C4-2B (cell line): ENCODE results near the gene KIT.

ENCODE experiments used
- ZFX ChIP-seq: fragments of 450-650 bp; IDR thresholded peaks from 2 replicates; pipeline ENCODE4 v1.6.1; 2017
- TF ChIP-seq, protein P1 (sequence below): fragments of 450-650 bp; conservative IDR thresholded peaks from 2 replicates; pipeline ENCODE4 v1.5.1; 2017; ENCODE audit warnings: mild to moderate bottlenecking

DNA sequence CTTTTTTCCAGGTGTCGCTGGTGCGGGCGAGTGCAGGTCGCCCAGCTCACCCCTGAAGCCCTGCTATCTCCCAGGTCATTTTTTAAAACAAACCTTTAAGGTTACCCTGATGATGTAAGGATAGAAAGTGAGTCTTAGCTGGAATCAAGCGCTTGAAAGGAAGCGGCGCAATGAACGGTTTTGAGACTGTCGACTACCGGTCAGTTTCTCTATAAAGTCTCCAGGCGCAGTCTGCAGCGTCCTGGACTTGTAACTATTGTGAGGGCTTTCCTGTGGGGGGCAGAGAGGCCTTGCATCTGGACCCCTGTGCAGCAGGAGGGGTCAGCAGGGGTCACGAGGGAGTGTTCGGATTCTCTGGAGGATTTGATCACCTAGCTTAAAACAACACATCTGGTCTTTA lies 1.6 kb downstream of the KIT start:
- TF ChIP-seq, protein P1, sequence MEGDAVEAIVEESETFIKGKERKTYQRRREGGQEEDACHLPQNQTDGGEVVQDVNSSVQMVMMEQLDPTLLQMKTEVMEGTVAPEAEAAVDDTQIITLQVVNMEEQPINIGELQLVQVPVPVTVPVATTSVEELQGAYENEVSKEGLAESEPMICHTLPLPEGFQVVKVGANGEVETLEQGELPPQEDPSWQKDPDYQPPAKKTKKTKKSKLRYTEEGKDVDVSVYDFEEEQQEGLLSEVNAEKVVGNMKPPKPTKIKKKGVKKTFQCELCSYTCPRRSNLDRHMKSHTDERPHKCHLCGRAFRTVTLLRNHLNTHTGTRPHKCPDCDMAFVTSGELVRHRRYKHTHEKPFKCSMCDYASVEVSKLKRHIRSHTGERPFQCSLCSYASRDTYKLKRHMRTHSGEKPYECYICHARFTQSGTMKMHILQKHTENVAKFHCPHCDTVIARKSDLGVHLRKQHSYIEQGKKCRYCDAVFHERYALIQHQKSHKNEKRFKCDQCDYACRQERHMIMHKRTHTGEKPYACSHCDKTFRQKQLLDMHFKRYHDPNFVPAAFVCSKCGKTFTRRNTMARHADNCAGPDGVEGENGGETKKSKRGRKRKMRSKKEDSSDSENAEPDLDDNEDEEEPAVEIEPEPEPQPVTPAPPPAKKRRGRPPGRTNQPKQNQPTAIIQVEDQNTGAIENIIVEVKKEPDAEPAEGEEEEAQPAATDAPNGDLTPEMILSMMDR, result no peak
- no peak for TF ChIP-seq ZFX
